Stimulated activated CD4-positive, alpha-beta T cell treated with anti-CD3 and anti-CD28 coated beads, TNF-alpha, amount 100 ng/mL, for 48 hours (primary cell): ENCODE measurements around the gene STX5.
"Not testable (repeated sequence)": the region's sequence is repeated elsewhere in the genome, so short reads cannot be mapped to it uniquely, and the experiment has no call there.

Experiments used
- DNase-seq, 3 donors: peaks; one replicate each; pipeline ENCODE4 v3.0.0-alpha.2; 2020; ENCODE audit warnings: low read depth in 3 of 3

The STX5 gene

GRCh38 chr11:62830904-62831519, 839 bp downstream of the STX5 start:
- DNase-seq = no peak

GRCh38 chr11:62828130-62828529, 3.7 kb downstream of the STX5 start:
- DNase-seq = not testable (repeated sequence)

DNA sequence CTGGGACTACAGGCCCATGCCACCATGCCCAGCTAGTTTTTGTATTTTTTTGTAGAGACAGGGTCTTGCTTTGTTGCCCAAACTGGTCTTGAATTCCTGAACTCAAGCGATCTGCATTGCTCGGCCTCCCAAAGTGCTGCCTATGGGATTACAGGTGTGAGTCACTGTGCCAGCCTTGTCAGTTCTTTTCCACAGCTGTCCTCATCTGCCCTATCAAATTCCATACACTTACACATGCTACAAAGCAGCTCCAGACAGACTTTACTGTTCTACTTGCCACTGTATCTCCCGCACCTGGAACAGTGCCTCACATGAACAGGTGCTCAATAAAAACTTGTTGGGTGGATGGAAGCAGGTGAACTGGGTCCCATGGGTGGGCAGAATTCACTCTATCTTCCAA, 8.2 kb downstream of the STX5 start:
- no peak for DNase-seq

- DNase-seq = no peak
Observed at GRCh38 chr11:62817129-62817528, 14.7 kb downstream of the STX5 start.

DNA sequence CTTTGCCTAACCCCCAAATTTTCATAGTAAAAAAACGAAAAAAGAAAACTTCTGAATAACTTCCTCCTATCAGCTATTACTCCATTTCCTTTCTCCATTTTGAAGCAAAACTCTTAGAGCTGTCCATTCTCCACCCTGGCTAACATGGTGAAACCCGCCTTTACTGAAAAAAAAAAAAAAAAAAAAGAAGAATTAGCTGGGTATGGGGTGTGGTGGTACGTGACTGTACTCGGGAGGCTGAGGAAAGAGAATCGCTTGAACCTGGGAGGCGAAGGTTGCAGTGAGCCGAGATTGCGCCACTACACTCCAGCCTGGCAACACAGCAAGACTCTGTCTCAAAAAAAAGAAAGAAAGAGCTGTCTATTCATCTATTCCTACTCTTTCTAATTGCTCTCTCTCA, 15.3 kb downstream of the STX5 start:
- DNase-seq = no peak

DNA sequence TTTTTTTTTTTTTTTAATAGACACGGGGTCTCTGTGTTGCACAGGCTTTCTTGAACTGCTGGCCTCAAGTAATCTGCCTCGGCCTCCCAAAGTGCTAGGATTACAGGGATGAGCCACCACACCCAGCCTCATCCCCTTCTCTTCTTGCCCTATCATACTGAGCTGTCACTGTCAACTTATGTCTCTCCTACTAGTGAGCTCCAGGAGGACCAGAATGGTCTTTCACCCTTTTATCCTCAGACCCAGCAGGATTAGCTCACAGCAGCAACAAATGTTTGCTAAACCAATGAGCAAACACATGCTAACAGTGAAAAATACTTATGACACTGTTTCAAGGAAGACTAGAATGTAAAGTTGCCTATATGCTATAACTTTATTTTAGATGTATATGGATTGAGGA, 20.2 kb downstream of the STX5 start:
- DNase-seq = no peak

GRCh38 chr11:62810748-62811147, 21.1 kb downstream of the STX5 start:
- DNase-seq = no peak

DNA sequence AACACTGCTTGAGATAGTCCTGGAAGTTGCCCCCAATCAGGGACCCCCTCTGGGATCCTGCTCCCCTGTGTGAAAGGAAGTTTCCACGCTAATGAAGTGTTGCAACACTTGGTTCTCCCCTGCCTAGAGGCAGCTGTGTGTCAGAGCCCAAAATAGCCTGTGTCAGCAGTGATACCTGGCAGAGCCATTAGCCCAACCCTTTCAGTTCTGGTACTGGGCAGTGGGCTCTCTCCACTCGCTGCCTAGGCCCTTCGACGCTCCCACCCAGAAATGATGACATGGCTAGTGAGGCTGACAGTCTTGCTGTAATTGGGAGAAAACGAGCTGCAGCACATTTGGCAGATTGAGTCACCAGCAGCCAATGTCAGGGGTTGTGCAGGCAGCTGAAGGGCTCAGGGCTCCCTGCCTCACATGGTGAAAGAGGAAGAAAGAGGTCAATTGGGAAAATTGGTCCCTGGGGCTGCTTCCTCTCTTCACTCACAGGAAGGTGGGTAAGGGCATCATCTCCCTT, 25.2 kb downstream of the STX5 start:
- no peak for DNase-seq

GRCh38 chr11:62805961-62806441, 25.9 kb downstream of the STX5 start:
- DNase-seq = no peak

DNA sequence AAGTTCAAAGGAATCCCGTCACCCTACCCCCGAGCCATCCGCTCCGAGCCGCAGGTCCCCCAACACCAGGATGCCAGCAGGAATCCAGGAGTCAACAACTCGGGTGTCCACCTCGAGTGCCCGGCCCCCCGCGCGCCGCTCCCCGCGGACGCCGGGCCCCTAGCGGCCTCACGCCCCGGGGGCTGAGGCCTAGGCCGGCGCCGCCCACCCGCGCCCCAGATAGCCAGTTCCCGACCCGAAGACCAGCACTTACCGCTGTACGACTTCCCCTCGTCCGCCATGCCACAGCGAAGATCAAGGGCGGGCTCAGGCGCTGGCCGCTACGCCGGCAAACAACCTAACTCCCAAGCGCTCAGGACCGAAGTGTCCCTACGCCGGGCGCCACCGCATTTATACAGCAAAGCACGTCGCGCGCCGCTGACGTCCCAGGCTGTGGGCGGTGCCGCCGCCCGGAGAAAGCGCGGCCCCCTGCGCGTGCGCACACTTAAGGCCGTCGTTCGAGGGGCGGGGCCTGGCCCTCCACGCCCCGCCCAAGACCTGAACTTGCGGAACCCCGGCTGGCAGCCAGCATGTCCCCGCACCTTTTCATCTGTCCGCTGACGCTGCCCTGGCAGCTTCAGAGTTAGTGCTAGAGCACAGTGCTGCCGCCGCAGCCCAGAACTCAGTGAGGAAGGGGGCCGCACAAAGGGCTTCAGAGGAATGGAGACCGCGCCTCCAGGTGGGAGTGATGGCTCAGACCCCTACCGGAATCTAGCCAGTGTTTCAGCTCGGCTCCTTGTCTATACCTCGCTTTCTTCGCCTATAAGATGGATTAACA, 26.6 kb downstream of the STX5 start, which contains the start of gene NXF1:
Gene NXF1 (minus strand): TSS at position 365 of the 817 bp plus-strand sequence. CDS start 84 bp downstream, at position 281.
- DNase-seq = peak; percentile 90 to 96 (median 95)

GRCh38 chr11:62804310-62805075, 27.4 kb downstream of the STX5 start:
- no peak for DNase-seq

DNA sequence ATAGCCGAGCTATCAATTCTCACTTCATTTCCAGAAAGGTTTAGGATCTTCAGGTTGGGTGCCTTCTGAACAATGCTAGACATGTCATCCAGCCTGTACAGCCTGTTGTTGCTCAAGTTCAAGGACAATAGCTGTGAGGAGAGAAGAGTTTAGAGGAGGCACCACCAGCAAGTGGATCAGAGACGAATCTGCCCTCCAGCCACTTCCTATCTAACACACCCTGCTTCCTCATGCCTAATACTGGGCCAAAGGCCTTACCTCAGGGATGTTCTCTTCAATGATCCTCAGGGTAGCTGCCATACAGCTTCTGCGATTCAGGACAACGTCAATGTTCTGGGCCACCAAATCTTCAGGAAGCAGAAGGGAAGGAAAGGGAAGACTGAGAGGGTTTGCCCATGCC, 30.8 kb downstream of the STX5 start:
- no peak for DNase-seq

DNA sequence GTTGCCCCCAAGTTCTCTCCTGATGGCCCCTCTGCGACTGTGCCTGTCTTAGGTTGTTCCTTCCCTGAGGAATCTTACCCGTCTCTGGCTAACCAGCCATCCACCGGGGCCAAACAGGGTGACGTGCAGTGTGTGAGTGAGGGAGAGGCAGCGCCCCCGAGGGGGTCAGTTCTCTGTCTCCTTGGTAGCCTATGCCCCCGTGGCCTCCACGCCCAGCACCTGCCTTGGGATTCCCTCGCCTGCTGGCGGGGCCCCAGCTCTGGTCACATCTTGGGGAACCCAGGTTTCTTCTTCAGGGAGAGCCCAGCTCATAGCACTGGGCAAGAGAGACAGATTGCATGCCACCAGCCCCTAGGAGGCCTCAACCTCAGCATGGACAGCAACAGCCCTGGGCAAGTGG, 32.4 kb downstream of the STX5 start:
- DNase-seq = no peak

- DNase-seq = no peak
Observed at GRCh38 chr11:62796281-62796680, 35.6 kb downstream of the STX5 start.

- no peak for DNase-seq
Observed at GRCh38 chr11:62794201-62794775, 37.6 kb downstream of the STX5 start.

- no peak for DNase-seq
Observed at GRCh38 chr11:62792202-62792575, 39.7 kb downstream of the STX5 start.

- DNase-seq = peak; percentile 75 to 89 (median 79)
Observed at GRCh38 chr11:62791501-62792201, 40.2 kb downstream of the STX5 start, which contains the start of gene TMEM223. Gene TMEM223 (minus strand): TSS chr11:62792006. CDS start chr11:62791994, 12 bp downstream.

DNA sequence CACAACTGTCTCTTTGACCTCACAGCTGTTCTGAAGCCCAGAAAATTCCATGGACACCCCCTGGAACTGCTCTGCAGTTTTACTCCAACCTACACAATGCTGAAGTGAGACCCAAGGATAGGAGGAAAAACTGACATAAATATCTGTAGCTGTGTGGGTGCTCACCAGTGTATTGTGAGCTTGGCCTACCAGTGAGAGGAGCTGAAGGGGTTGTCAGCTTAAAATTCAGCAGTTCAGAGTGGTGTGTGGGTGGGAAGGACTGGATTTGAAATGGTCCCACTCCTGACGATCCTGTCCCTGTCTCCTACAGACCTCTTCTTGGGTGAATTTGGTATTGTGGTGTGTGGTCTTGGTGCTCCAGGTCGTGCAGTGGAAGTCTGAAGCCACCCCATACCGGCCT, 42.3 kb downstream of the STX5 start:
- DNase-seq = no peak

GRCh38 chr11:62788991-62789390, 42.9 kb downstream of the STX5 start:
- no peak for DNase-seq

GRCh38 chr11:62787005-62787759, 44.7 kb downstream of the STX5 start, which contains the start of gene TMEM179B:
Gene TMEM179B (plus strand): TSS chr11:62787402. CDS start chr11:62787432, 30 bp downstream.
- peak; percentile 96 to 99 (median 98) for DNase-seq
